Panc1 (cell line): ENCODE data around the gene GFER. TPM values are rescaled to one million over a fixed set of nuclear protein-coding genes. Genes with fewer than 3 reads are reported as not detected.

ENCODE experiments used
- ATAC-seq: fragments of 200-7000 bp; cut with Tn5 transposase; 2 replicates; pipeline ENCODE4 v1.9.1; 2020; ENCODE audit warnings: mild to moderate bottlenecking, moderate library complexity
- BruUV-seq: library from RNA; stranded (reverse); fragments of 400-500 nt; replicated peaks from 2 replicates; lab custom pipeline; 2021; lab: Mats Ljungman, UMichigan
- CTCF ChIA-PET: fragments of 300-600 bp; sonication (Branson Sonifier 250); formaldehyde crosslinking; loops from one replicate; lab custom pipeline; 2022; ENCODE audit warnings: antibody characterized with exemption; lab: Charles Lee
- POLR2A ChIA-PET: fragments of 300-600 bp; sonication (Branson Sonifier 250); formaldehyde crosslinking; loops from one replicate; lab custom pipeline; 2022; ENCODE audit warnings: antibody characterized with exemption; lab: Charles Lee
- DNase-seq: peaks from one replicate; pipeline ENCODE4 v3.0.0-alpha.2; 2010; ENCODE audit warnings: low read depth, low spot score
- H3K27ac ChIP-seq: 2 replicates; pipeline ENCODE4 v1.5.1; 2011; ENCODE audit warnings: mild to moderate bottlenecking, low read length, inconsistent platforms
- H3K27me3 ChIP-seq: fragments of 200-500 bp; sonication (Bioruptor generic); 2 replicates; pipeline ENCODE4 v1.6.0; 2014; ENCODE audit warnings: low read length, inconsistent platforms; ENCODE audit not compliant: control insufficient read depth, insufficient read depth
- H3K36me3 ChIP-seq: fragments of 200-500 bp; sonication (Bioruptor generic); 2 replicates; pipeline ENCODE4 v1.5.1; 2014; ENCODE audit warnings: inconsistent platforms, mild to moderate bottlenecking, low read length, moderate library complexity; ENCODE audit not compliant: control insufficient read depth, insufficient read depth
- H3K4me1 ChIP-seq: 2 replicates; pipeline ENCODE4 v1.5.1; 2011; ENCODE audit warnings: inconsistent platforms, mild to moderate bottlenecking, low read length, moderate library complexity; ENCODE audit not compliant: control insufficient read depth, insufficient read depth
- H3K4me3 ChIP-seq, 2 experiments: 2 replicates each; pipeline ENCODE4 v1.5.1; 2011 to 2012; ENCODE audit warnings: low read depth in 2 of 2, low read length in 2 of 2, mild to moderate bottlenecking in 2 of 2, inconsistent platforms in 1 of 2, moderate library complexity in 1 of 2
- H3K9me3 ChIP-seq: fragments of 200-500 bp; sonication (Bioruptor generic); 2 replicates; pipeline ENCODE4 v1.5.1; 2014; ENCODE audit warnings: low read depth, mild to moderate bottlenecking, inconsistent platforms, low read length, moderate library complexity; ENCODE audit not compliant: control insufficient read depth, insufficient read depth
- POLR2AphosphoS5 ChIP-seq: IDR thresholded peaks from 2 replicates; pipeline ENCODE4 v1.6.1; 2012; ENCODE audit warnings: mild to moderate bottlenecking, low read depth, low read length, moderate library complexity
- SIN3A ChIP-seq: IDR thresholded peaks from 2 replicates; pipeline ENCODE4 v1.6.1; 2012; ENCODE audit warnings: low read depth, mild to moderate bottlenecking, low read length, moderate library complexity, borderline replicate concordance; ENCODE audit not compliant: insufficient read depth
- TCF7L2 ChIP-seq: IDR thresholded peaks from 2 replicates; pipeline ENCODE4 v1.6.1; 2011; ENCODE audit warnings: mild to moderate bottlenecking, low read depth, low read length, inconsistent platforms
- in situ Hi-C: cut with HindIII; loops from 2 replicates; pipeline ENCODE4 v1.10.0; 2016; ENCODE audit warnings: low sequenced_read_pairs, low pct_unique_long_range_greater_than_20kb
- intact Hi-C: fragments of 100-400 bp; cut with micrococcal nuclease; formaldehyde crosslinking; loops from one replicate; pipeline ENCODE4 v1.10.0; 2022; ENCODE audit not compliant: unreplicated experiment
- total RNA-seq: library from RNA; stranded (reverse); gene quantifications from one replicate; pipeline ENCODE4 v1.2.1, GENCODE V29; 2021; ENCODE audit not compliant: unreplicated experiment
- TF ChIP-seq, protein P1 (sequence below): fragments of 450-650 bp; IDR thresholded peaks from 2 replicates; pipeline ENCODE4 v1.5.1; 2017; ENCODE audit warnings: mild to moderate bottlenecking
- TF ChIP-seq, protein P2 (sequence below), 2 experiments: IDR thresholded peaks; 2 replicates each; pipeline ENCODE4 v1.6.1; 2011 to 2012; ENCODE audit warnings: low read depth in 2 of 2, control low read depth in 1 of 2, low read length in 1 of 2, mild to moderate bottlenecking in 1 of 2, moderate library complexity in 1 of 2; ENCODE audit not compliant: insufficient read depth in 1 of 2

GFER gene
- total RNA-seq, 1 experiment from 2014 or later, result 49.2 TPM

DNA sequence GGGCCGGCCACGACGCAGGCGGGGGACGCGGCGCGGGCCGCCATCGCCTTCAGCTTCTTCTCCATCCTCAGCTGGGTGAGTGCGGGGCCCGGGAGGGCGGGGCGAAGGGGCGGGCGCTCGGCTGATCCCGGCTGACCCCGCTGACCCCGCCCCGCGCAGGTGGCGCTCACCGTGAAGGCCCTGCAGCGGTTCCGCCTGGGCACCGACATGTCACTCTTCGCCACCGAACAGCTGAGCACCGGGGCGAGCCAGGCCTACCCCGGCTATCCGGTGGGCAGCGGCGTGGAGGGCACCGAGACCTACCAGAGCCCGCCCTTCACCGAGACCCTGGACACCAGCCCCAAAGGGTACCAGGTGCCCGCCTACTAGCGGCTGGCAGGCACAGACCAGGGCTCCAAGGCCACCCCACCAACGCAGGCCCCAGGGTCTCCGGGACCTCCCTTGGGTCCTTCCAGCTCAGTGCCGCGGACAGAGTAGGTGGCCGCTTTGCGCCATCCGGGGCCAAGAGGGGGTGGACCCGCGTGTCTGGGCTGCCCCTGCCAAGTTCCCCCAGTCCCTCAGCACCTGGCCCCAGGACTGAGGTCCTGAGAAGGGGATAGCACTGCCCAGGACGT is 8.8 kb downstream of the GFER start:
- in situ Hi-C loops, result no loop called here
- Histone ChIP-seq H3K27ac (no peak overlapping the region), H3K27me3 (no peaks in the 10 kb centered on the region), H3K4me3 (no peak overlapping the region), H3K9me3 (no peaks in the 10 kb centered on the region), H3K4me1 (peaks cover 15% of the 10 kb centered on the region; the same call in 1 of the 2 replicates), H3K36me3 (no peaks in the 10 kb centered on the region)
- ATAC-seq, result no peak
- POLR2A ChIA-PET, result no interaction called here
- DNase-seq, result no peak
- no TSS peak for BruUV-seq
- TF ChIP-seq, protein P1, sequence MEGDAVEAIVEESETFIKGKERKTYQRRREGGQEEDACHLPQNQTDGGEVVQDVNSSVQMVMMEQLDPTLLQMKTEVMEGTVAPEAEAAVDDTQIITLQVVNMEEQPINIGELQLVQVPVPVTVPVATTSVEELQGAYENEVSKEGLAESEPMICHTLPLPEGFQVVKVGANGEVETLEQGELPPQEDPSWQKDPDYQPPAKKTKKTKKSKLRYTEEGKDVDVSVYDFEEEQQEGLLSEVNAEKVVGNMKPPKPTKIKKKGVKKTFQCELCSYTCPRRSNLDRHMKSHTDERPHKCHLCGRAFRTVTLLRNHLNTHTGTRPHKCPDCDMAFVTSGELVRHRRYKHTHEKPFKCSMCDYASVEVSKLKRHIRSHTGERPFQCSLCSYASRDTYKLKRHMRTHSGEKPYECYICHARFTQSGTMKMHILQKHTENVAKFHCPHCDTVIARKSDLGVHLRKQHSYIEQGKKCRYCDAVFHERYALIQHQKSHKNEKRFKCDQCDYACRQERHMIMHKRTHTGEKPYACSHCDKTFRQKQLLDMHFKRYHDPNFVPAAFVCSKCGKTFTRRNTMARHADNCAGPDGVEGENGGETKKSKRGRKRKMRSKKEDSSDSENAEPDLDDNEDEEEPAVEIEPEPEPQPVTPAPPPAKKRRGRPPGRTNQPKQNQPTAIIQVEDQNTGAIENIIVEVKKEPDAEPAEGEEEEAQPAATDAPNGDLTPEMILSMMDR, result no peak
- TF ChIP-seq TCF7L2, result no peak
- TF ChIP-seq, protein P2, sequence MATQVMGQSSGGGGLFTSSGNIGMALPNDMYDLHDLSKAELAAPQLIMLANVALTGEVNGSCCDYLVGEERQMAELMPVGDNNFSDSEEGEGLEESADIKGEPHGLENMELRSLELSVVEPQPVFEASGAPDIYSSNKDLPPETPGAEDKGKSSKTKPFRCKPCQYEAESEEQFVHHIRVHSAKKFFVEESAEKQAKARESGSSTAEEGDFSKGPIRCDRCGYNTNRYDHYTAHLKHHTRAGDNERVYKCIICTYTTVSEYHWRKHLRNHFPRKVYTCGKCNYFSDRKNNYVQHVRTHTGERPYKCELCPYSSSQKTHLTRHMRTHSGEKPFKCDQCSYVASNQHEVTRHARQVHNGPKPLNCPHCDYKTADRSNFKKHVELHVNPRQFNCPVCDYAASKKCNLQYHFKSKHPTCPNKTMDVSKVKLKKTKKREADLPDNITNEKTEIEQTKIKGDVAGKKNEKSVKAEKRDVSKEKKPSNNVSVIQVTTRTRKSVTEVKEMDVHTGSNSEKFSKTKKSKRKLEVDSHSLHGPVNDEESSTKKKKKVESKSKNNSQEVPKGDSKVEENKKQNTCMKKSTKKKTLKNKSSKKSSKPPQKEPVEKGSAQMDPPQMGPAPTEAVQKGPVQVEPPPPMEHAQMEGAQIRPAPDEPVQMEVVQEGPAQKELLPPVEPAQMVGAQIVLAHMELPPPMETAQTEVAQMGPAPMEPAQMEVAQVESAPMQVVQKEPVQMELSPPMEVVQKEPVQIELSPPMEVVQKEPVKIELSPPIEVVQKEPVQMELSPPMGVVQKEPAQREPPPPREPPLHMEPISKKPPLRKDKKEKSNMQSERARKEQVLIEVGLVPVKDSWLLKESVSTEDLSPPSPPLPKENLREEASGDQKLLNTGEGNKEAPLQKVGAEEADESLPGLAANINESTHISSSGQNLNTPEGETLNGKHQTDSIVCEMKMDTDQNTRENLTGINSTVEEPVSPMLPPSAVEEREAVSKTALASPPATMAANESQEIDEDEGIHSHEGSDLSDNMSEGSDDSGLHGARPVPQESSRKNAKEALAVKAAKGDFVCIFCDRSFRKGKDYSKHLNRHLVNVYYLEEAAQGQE (IDR thresholded peaks at IDR 0.05; ENCODE audit: insufficient read depth in 1 of 2, low read depth in 2 of 2, low read length in 1 of 2), result no peak
- no peak for TF ChIP-seq SIN3A
- TF ChIP-seq POLR2AphosphoS5, result no peak
- intact Hi-C loops, result no loop called here
- CTCF ChIA-PET, result no interaction called here

DNA sequence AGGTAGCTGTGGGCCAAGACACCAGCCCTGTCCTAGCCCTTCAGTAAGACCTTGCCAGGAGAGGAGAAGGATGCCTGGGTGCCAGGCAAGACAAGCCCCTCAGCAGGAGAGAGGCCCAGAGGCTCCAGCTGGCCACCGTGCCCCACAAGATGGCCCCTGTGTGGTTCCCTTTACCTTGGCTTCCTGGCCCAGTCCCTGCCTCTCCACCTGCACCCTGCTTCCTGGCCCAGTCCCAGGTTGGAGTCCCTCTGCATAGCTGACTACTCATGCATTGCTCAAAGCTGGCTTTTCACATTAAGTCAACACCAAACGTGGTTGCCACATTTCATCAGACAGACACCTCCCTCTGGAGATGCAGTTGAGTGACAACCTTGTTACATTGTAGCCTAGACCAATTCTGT is 9.7 kb downstream of the GFER start:
- no TSS peak for BruUV-seq
- CTCF ChIA-PET, result no interaction called here
- POLR2A ChIA-PET, result no interaction called here

More for the DNA sequence above, 9.7 kb downstream of the GFER start:
- no peak overlapping the region for H3K27ac ChIP-seq
- no peaks in the 10 kb centered on the region for H3K9me3 ChIP-seq
- peaks cover 13% of the 10 kb centered on the region; the same call in 1 of the 2 replicates for H3K4me1 ChIP-seq
- intact Hi-C loops (no loop called here), in situ Hi-C loops (no loop called here)
- H3K4me3 ChIP-seq, result no peak overlapping the region
- no peak for DNase-seq
- H3K27me3 ChIP-seq, result no peaks in the 10 kb centered on the region
- peak; percentile 11 for ATAC-seq
- TF ChIP-seq TCF7L2, result no peak
- TF ChIP-seq, protein P2 (IDR thresholded peaks at IDR 0.05; ENCODE audit: insufficient read depth in 1 of 2, low read depth in 2 of 2, low read length in 1 of 2), result no peak
- TF ChIP-seq POLR2AphosphoS5, result no peak
- TF ChIP-seq, protein P1, result no peak
- no peak for TF ChIP-seq SIN3A
- H3K36me3 ChIP-seq, result no peaks in the 10 kb centered on the region
